ENCODE data around the gene OPCML. TPM values are rescaled to one million over a fixed set of nuclear protein-coding genes. Genes with fewer than 3 reads are reported as not detected.

OPCML gene
- total and polyA plus RNA-seq, 2 donors from 2014 or later: 0.77 to 1.1 TPM

DNA sequence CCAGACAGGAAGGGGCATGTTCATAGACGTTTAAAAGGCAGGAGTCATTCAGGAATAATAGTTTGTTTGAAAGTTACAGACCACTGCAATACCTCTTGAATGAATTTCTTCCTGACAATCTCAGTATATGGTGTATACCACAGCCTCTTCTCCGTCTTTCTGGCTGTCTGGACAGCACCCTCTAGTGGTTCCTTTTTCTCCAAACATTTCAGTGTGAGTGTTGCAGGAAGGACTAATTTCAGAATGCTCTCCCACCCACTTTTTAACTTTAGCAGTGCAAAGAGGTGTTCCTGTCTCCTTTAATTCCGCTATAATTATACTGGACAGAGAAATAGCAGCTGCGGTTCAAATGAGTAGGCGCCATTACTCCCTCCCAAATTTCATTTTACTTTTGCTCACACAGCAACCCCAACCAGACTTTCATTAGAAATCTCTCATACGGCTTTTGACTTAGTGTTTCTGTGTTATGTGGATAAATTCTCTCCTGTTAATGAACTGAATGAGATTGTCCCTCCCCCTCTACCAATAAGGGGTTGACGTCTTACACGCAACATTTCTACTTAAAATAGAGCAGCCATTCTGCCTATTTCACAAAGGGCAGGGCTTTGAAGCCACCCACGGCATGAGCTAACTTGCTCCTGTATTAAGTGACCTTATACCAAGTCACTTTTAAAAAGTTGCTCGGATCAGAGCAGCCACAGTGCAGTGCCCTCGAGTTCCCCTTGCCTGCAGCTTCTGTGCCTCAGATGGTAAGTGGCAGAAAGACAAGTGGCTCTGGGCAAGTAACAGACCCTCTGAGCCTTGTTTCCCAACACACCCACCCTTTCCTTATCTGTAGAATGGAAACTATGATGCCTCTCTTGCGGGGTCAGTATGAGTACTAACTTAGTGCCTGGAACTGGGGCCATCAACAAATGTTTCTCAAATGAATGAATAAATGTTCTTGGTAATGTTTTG lies 368.6 kb downstream of the OPCML start:
- H3K27me3 ChIP-seq (ENCODE audit: control insufficient read depth, insufficient read depth, low read length): no peaks in the 10 kb centered on the region
- H3K4me3 ChIP-seq (ENCODE audit: low read length in 3 of 3): no peak overlapping the region
- no peaks in the 10 kb centered on the region for H3K36me3 ChIP-seq (ENCODE audit: control insufficient read depth in 2 of 3, insufficient read depth in 3 of 3, low read length in 3 of 3)
- no peaks in the 10 kb centered on the region for H3K4me1 ChIP-seq (ENCODE audit: control insufficient read depth in 2 of 3, insufficient read depth in 2 of 3, low read depth in 1 of 3, low read length in 3 of 3)
- peak in 3 of 5 donors; percentile 27 to 83 (median 76) for DNase-seq
- no peak overlapping the region for H3K27ac ChIP-seq (ENCODE audit: low read depth in 2 of 2, low read length in 2 of 2)
- intact Hi-C loops (cut with DNase I): no loop called here
- TF ChIP-seq, protein P1, sequence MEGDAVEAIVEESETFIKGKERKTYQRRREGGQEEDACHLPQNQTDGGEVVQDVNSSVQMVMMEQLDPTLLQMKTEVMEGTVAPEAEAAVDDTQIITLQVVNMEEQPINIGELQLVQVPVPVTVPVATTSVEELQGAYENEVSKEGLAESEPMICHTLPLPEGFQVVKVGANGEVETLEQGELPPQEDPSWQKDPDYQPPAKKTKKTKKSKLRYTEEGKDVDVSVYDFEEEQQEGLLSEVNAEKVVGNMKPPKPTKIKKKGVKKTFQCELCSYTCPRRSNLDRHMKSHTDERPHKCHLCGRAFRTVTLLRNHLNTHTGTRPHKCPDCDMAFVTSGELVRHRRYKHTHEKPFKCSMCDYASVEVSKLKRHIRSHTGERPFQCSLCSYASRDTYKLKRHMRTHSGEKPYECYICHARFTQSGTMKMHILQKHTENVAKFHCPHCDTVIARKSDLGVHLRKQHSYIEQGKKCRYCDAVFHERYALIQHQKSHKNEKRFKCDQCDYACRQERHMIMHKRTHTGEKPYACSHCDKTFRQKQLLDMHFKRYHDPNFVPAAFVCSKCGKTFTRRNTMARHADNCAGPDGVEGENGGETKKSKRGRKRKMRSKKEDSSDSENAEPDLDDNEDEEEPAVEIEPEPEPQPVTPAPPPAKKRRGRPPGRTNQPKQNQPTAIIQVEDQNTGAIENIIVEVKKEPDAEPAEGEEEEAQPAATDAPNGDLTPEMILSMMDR (IDR thresholded peaks at IDR 0.05; ENCODE audit: borderline replicate concordance, extremely low read depth, insufficient read depth): peak; percentile 54
- H3K9ac ChIP-seq (ENCODE audit: low read length in 3 of 3): no peak overlapping the region
- no peaks in the 10 kb centered on the region for H3K9me3 ChIP-seq (ENCODE audit: control insufficient read depth in 2 of 3, insufficient read depth in 1 of 3, low read length in 3 of 3)
- no peak for FAIRE-seq

DNA sequence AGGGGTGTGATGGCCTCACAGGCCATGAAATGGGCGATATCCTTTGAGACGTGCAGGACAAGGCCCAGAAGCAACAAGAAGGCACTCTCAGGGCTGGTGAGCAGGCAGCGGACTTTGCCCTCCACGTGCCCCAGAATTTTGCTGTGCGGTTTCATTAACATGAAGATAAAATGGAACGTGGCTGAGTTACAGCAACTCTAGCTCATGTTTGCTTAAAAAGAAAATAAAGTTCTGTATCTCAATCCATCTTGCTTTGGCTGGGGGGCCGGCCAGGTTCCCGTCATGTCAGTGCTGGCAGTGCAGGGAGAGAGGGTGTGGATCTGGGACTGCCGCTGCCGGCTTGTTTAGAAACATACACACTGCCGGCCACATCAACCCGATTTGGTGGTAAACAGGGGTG lies 370.1 kb downstream of the OPCML start:
- DNase-seq (peak in 1 of 5 donors; percentile 8), FAIRE-seq (no peak)
- no peaks in the 10 kb centered on the region for H3K27me3 ChIP-seq (ENCODE audit: control insufficient read depth, insufficient read depth, low read length)
- intact Hi-C loops (cut with DNase I): no loop called here
- H3K27ac ChIP-seq (ENCODE audit: low read depth in 2 of 2, low read length in 2 of 2): no peak overlapping the region
- no peaks in the 10 kb centered on the region for H3K9me3 ChIP-seq (ENCODE audit: control insufficient read depth in 2 of 3, insufficient read depth in 1 of 3, low read length in 3 of 3)
- H3K36me3 ChIP-seq (ENCODE audit: control insufficient read depth in 2 of 3, insufficient read depth in 3 of 3, low read length in 3 of 3): no peaks in the 10 kb centered on the region
- TF ChIP-seq, protein P1 (IDR thresholded peaks at IDR 0.05; ENCODE audit: borderline replicate concordance, extremely low read depth, insufficient read depth): no peak
- H3K4me1 ChIP-seq (ENCODE audit: control insufficient read depth in 2 of 3, insufficient read depth in 2 of 3, low read depth in 1 of 3, low read length in 3 of 3): no peaks in the 10 kb centered on the region
- no peak overlapping the region for H3K9ac ChIP-seq (ENCODE audit: low read length in 3 of 3)
- no peak overlapping the region for H3K4me3 ChIP-seq (ENCODE audit: low read length in 3 of 3)

DNA sequence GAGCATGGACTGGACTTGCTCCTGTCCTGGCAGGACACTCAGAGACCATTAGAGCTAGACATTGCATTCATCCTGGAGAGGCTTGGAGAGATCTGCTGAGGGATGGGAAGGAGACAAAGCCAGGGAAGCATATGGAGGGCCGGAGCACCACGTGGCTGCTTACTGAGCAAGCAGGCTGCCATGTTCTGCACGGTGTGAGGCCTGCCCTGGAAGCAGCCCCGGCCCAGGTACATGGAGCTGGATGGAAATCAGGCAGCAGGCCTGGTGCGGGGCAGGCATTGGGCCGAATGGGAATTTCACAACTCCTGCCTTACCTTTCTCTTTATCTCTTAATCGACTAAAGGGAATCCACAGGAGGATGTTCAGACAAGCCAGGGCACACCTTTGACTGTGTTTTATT lies 371.5 kb downstream of the OPCML start:
- H3K27me3 ChIP-seq (ENCODE audit: control insufficient read depth, insufficient read depth, low read length): no peaks in the 10 kb centered on the region
- TF ChIP-seq, protein P1 (IDR thresholded peaks at IDR 0.05; ENCODE audit: borderline replicate concordance, extremely low read depth, insufficient read depth): no peak
- intact Hi-C loops (cut with DNase I): no loop called here
- H3K9ac ChIP-seq (ENCODE audit: low read length in 3 of 3): no peak overlapping the region
- H3K4me3 ChIP-seq (ENCODE audit: low read length in 3 of 3): no peak overlapping the region
- no peaks in the 10 kb centered on the region for H3K9me3 ChIP-seq (ENCODE audit: control insufficient read depth in 2 of 3, insufficient read depth in 1 of 3, low read length in 3 of 3)
- H3K27ac ChIP-seq (ENCODE audit: low read depth in 2 of 2, low read length in 2 of 2): no peak overlapping the region
- H3K4me1 ChIP-seq (ENCODE audit: control insufficient read depth in 2 of 3, insufficient read depth in 2 of 3, low read depth in 1 of 3, low read length in 3 of 3): no peaks in the 10 kb centered on the region
- H3K36me3 ChIP-seq (ENCODE audit: control insufficient read depth in 2 of 3, insufficient read depth in 3 of 3, low read length in 3 of 3): no peaks in the 10 kb centered on the region
- DNase-seq: no peak
- no peak for FAIRE-seq

Measured in kidney (tissue), 14 donors.